ENCODE data around the gene FYN. TPM values are rescaled to one million over a fixed set of nuclear protein-coding genes. Genes with fewer than 3 reads are reported as not detected.

Gene FYN
- total RNA-seq, 1 experiment from 2014 or later, result 34.3 TPM

GRCh38 chr6:111743862-111744692, 129.2 kb downstream of the FYN start:
- ChIA-PET CTCF (no interaction called here), POLR2A (ENCODE audit: low non-redundant PET) (no interaction called here)
- no peak for DNase-seq (ENCODE audit: low spot score)
- Histone ChIP-seq H3K27me3 (replicated peaks; ENCODE audit: insufficient read depth, low read depth, low read length, poor library complexity) (no peaks in the 10 kb centered on the region), H3K4me1 (ENCODE audit: insufficient read depth, low read length, poor library complexity, severe bottlenecking) (no peaks in the 10 kb centered on the region), H3K27ac (ENCODE audit: low read depth, low read length, poor library complexity, severe bottlenecking) (no peak overlapping the region), H3K4me3 (ENCODE audit: low read depth, low read length, poor library complexity, severe bottlenecking) (no peak overlapping the region), H3K9me3 (ENCODE audit: low read depth, low read length, poor library complexity, severe bottlenecking) (no peaks in the 10 kb centered on the region), H3K36me3 (ENCODE audit: insufficient read depth, low read length, poor library complexity, severe bottlenecking) (no peaks in the 10 kb centered on the region)
- TF ChIP-seq CTCF (conservative IDR thresholded peaks at IDR 0.05; ENCODE audit: low read depth, low read length) (no peak), EZH2 (IDR thresholded peaks at IDR 0.05; ENCODE audit: borderline replicate concordance, low read depth, low read length, poor library complexity, severe bottlenecking) (no peak)
- BruUV-seq (replicated peaks), result no TSS peak
- intact Hi-C loops (cut with micrococcal nuclease; ENCODE audit: unreplicated experiment), result no loop called here

- no peaks in the 10 kb centered on the region for H3K36me3 ChIP-seq (ENCODE audit: insufficient read depth, low read length, poor library complexity, severe bottlenecking)
- no peaks in the 10 kb centered on the region for H3K27me3 ChIP-seq (replicated peaks; ENCODE audit: insufficient read depth, low read depth, low read length, poor library complexity)
- ChIA-PET CTCF (no interaction called here), POLR2A (ENCODE audit: low non-redundant PET) (no interaction called here)
- TF ChIP-seq EZH2 (IDR thresholded peaks at IDR 0.05; ENCODE audit: borderline replicate concordance, low read depth, low read length, poor library complexity, severe bottlenecking), result no peak
- no peak for DNase-seq (ENCODE audit: low spot score)
- H3K4me1 ChIP-seq (ENCODE audit: insufficient read depth, low read length, poor library complexity, severe bottlenecking), result no peaks in the 10 kb centered on the region
- no peaks in the 10 kb centered on the region for H3K9me3 ChIP-seq (ENCODE audit: low read depth, low read length, poor library complexity, severe bottlenecking)
- BruUV-seq (replicated peaks), result no TSS peak
- H3K27ac ChIP-seq (ENCODE audit: low read depth, low read length, poor library complexity, severe bottlenecking), result no peak overlapping the region
- intact Hi-C loops (cut with micrococcal nuclease; ENCODE audit: unreplicated experiment), result no loop called here
- H3K4me3 ChIP-seq (ENCODE audit: low read depth, low read length, poor library complexity, severe bottlenecking), result no peak overlapping the region
Measured at GRCh38 chr6:111743360-111743759, 129.9 kb downstream of the FYN start.

GRCh38 chr6:111741177-111741952, 131.9 kb downstream of the FYN start:
- no peaks in the 10 kb centered on the region for H3K4me1 ChIP-seq (ENCODE audit: insufficient read depth, low read length, poor library complexity, severe bottlenecking)
- no peaks in the 10 kb centered on the region for H3K36me3 ChIP-seq (ENCODE audit: insufficient read depth, low read length, poor library complexity, severe bottlenecking)
- H3K9me3 ChIP-seq (ENCODE audit: low read depth, low read length, poor library complexity, severe bottlenecking), result no peaks in the 10 kb centered on the region
- H3K4me3 ChIP-seq (ENCODE audit: low read depth, low read length, poor library complexity, severe bottlenecking), result no peak overlapping the region
- H3K27me3 ChIP-seq (replicated peaks; ENCODE audit: insufficient read depth, low read depth, low read length, poor library complexity), result no peaks in the 10 kb centered on the region
- no TSS peak for BruUV-seq (replicated peaks)
- no peak overlapping the region for H3K27ac ChIP-seq (ENCODE audit: low read depth, low read length, poor library complexity, severe bottlenecking)
- TF ChIP-seq EZH2 (IDR thresholded peaks at IDR 0.05; ENCODE audit: borderline replicate concordance, low read depth, low read length, poor library complexity, severe bottlenecking), result no peak
- no peak for TF ChIP-seq CTCF (conservative IDR thresholded peaks at IDR 0.05; ENCODE audit: low read depth, low read length)
- CTCF ChIA-PET, result no interaction called here
- intact Hi-C loops (cut with micrococcal nuclease; ENCODE audit: unreplicated experiment), result no loop called here
- POLR2A ChIA-PET (ENCODE audit: low non-redundant PET), result no interaction called here
- DNase-seq (ENCODE audit: low spot score), result no peak
